HEK293 (cell line): Measurements from ENCODE around the gene ZC3H7B.

ENCODE experiments used
- BCL11A ChIP-seq: fragments of 450-650 bp; formaldehyde crosslinking; IDR thresholded peaks from 2 replicates; pipeline ENCODE4 v1.5.1; 2016; ENCODE audit warnings: low read depth, missing biosample characterization, missing genetic modification characterization
- KLF9 ChIP-seq: fragments of 450-650 bp; formaldehyde crosslinking; IDR thresholded peaks from 2 replicates; pipeline ENCODE4 v1.5.1; 2016; ENCODE audit warnings: missing biosample characterization, missing genetic modification characterization, low read depth
- TCF7L2 ChIP-seq: IDR thresholded peaks from 2 replicates; pipeline ENCODE4 v1.6.1; 2011; ENCODE audit warnings: low read depth, mild to moderate bottlenecking, inconsistent platforms, low read length, moderate library complexity, borderline replicate concordance
- ZEB2 ChIP-seq: fragments of 450-650 bp; formaldehyde crosslinking; IDR thresholded peaks from 2 replicates; pipeline ENCODE4 v1.5.1; 2016; ENCODE audit warnings: missing biosample characterization, missing genetic modification characterization
- ZFP37 ChIP-seq: fragments of 450-650 bp; formaldehyde crosslinking; IDR thresholded peaks from 2 replicates; pipeline ENCODE4 v1.5.1; 2016; ENCODE audit warnings: missing biosample characterization, missing genetic modification characterization
- ZNF510 ChIP-seq: fragments of 450-650 bp; formaldehyde crosslinking; IDR thresholded peaks from 2 replicates; pipeline ENCODE4 v1.5.1; 2018; ENCODE audit warnings: mild to moderate bottlenecking, missing genetic modification characterization, missing biosample characterization; ENCODE audit not compliant: insufficient replicate concordance
- ZNF621 ChIP-seq: fragments of 450-650 bp; formaldehyde crosslinking; IDR thresholded peaks from 2 replicates; pipeline ENCODE4 v1.5.1; 2017; ENCODE audit warnings: missing biosample characterization, missing genetic modification characterization
- ZSCAN30 ChIP-seq: fragments of 450-650 bp; IDR thresholded peaks from 2 replicates; pipeline ENCODE4 v1.5.1; 2018; ENCODE audit warnings: missing biosample characterization, mild to moderate bottlenecking, missing genetic modification characterization, moderate library complexity
- TF ChIP-seq, protein P1 (sequence below): fragments of 450-650 bp; formaldehyde crosslinking; IDR thresholded peaks from 2 replicates; pipeline ENCODE4 v1.5.1; 2016; ENCODE audit warnings: missing biosample characterization, missing genetic modification characterization
- TF ChIP-seq, protein P2 (sequence below): fragments of 450-650 bp; formaldehyde crosslinking; IDR thresholded peaks from 2 replicates; pipeline ENCODE4 v1.5.1; 2016; ENCODE audit warnings: missing biosample characterization, missing genetic modification characterization, low read depth
- TF ChIP-seq, protein P3 (sequence below): fragments of 450-650 bp; formaldehyde crosslinking; IDR thresholded peaks from 2 replicates; pipeline ENCODE4 v1.5.1; 2016; ENCODE audit warnings: missing biosample characterization, missing genetic modification characterization

DNA sequence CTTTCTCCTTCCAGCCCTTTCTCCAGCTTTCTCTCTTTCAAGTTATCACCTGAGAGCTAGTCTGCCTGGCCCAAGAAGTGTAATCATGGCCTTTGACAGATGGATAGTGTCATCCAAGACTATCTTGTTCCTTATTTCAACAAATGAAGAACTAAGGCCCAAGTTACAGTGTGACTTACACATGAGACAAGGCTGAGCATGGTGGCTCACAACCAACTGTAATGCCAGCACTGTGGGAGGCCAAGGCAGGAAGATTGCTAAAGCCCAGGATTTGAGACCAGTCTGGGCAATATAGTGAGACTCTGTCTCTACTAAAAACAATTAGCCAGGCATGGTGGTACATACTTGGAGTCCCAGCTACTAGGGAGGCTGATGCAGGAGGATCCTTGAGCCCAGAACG is 11.7 kb upstream of the ZC3H7B start:
- TF ChIP-seq TCF7L2 (no peak), KLF9 (tag by site-specific recombination) (no peak), ZFP37 (no peak), ZNF510 (tag by site-specific recombination) (no peak), ZNF621 (no peak), ZSCAN30 (tag by site-specific recombination) (no peak), BCL11A (no peak), ZEB2 (tag by site-specific recombination) (no peak)
- TF ChIP-seq, protein P1, sequence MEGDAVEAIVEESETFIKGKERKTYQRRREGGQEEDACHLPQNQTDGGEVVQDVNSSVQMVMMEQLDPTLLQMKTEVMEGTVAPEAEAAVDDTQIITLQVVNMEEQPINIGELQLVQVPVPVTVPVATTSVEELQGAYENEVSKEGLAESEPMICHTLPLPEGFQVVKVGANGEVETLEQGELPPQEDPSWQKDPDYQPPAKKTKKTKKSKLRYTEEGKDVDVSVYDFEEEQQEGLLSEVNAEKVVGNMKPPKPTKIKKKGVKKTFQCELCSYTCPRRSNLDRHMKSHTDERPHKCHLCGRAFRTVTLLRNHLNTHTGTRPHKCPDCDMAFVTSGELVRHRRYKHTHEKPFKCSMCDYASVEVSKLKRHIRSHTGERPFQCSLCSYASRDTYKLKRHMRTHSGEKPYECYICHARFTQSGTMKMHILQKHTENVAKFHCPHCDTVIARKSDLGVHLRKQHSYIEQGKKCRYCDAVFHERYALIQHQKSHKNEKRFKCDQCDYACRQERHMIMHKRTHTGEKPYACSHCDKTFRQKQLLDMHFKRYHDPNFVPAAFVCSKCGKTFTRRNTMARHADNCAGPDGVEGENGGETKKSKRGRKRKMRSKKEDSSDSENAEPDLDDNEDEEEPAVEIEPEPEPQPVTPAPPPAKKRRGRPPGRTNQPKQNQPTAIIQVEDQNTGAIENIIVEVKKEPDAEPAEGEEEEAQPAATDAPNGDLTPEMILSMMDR (tag by site-specific recombination) = no peak
- TF ChIP-seq, protein P2, sequence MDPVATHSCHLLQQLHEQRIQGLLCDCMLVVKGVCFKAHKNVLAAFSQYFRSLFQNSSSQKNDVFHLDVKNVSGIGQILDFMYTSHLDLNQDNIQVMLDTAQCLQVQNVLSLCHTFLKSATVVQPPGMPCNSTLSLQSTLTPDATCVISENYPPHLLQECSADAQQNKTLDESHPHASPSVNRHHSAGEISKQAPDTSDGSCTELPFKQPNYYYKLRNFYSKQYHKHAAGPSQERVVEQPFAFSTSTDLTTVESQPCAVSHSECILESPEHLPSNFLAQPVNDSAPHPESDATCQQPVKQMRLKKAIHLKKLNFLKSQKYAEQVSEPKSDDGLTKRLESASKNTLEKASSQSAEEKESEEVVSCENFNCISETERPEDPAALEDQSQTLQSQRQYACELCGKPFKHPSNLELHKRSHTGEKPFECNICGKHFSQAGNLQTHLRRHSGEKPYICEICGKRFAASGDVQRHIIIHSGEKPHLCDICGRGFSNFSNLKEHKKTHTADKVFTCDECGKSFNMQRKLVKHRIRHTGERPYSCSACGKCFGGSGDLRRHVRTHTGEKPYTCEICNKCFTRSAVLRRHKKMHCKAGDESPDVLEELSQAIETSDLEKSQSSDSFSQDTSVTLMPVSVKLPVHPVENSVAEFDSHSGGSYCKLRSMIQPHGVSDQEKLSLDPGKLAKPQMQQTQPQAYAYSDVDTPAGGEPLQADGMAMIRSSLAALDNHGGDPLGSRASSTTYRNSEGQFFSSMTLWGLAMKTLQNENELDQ (tag by site-specific recombination) = no peak
- TF ChIP-seq, protein P3, sequence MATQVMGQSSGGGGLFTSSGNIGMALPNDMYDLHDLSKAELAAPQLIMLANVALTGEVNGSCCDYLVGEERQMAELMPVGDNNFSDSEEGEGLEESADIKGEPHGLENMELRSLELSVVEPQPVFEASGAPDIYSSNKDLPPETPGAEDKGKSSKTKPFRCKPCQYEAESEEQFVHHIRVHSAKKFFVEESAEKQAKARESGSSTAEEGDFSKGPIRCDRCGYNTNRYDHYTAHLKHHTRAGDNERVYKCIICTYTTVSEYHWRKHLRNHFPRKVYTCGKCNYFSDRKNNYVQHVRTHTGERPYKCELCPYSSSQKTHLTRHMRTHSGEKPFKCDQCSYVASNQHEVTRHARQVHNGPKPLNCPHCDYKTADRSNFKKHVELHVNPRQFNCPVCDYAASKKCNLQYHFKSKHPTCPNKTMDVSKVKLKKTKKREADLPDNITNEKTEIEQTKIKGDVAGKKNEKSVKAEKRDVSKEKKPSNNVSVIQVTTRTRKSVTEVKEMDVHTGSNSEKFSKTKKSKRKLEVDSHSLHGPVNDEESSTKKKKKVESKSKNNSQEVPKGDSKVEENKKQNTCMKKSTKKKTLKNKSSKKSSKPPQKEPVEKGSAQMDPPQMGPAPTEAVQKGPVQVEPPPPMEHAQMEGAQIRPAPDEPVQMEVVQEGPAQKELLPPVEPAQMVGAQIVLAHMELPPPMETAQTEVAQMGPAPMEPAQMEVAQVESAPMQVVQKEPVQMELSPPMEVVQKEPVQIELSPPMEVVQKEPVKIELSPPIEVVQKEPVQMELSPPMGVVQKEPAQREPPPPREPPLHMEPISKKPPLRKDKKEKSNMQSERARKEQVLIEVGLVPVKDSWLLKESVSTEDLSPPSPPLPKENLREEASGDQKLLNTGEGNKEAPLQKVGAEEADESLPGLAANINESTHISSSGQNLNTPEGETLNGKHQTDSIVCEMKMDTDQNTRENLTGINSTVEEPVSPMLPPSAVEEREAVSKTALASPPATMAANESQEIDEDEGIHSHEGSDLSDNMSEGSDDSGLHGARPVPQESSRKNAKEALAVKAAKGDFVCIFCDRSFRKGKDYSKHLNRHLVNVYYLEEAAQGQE (tag by site-specific recombination) = no peak
